ENCODE measurements around the gene NLRC5.

The NLRC5 gene

GRCh38 chr16:57127037-57127763 lies 137.8 kb downstream of the NLRC5 start:
- no peak for DNase-seq

GRCh38 chr16:57127836-57128235 lies 138.5 kb downstream of the NLRC5 start:
- DNase-seq, result no peak

DNA sequence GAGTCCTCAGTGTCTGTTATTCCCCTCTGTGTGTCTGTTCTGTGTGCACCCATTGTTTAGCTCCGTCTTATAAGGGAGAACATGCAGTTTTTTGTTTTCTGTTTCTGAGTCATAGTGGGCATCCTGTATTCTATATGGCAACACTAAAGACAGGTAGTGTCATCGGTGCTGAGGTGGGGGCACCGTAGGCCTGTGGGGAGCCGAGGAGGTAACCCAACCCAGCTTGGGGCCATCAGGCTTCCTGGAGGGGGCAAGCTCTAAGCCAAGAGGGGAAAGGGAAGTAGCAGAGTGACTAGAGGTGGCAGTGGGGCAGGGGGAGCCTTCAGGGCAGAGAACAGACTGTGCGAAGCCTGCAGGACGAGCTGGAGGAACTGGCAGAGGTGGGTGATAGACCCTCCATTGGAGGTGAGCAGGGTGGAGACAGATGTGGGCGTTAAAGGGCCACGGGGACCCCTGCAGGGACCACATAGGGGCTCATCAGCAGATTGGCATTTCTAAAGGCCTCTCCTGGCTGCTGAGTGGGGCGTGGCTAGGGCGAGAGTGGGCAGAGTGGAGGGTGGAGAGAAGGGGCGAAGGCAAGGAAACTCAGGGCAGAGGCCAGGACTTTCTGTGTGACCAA lies 139.5 kb downstream of the NLRC5 start:
- no peak for DNase-seq

GRCh38 chr16:57130950-57131321 lies 141.6 kb downstream of the NLRC5 start:
- DNase-seq, result no peak

DNA sequence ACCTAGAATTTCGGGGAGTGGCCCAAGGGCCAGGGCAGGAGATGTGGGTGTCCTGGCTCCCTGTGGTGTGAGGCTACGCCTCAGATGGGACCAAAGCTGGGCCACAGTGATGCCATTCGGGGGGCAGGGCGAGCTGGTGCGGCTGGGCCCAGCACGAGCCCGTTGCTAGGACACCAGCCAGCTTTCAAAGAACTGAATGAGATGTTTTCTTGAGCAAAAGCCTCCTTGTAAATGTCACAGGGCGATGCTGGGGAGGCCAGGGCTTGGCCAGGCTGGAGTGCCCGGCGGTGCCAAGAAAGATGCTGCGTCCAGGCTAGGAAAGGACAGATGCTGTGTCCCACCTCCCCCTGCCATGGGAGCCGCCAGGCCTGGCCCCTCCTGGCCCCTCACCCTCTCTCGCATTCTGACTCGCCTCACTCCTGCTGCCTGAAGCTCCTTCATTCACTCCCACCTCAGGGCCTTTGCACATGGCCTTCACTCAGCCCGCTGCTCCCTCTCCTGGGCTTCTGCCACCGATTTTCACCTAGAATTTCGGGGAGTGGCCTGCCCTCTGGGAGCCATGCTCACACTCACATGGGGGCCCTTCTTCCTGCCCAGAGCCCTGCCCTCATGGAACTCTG lies 142.1 kb downstream of the NLRC5 start:
- no peak for DNase-seq

- DNase-seq, result no peak
Measured at GRCh38 chr16:57132470-57132869, 143.1 kb downstream of the NLRC5 start.

GRCh38 chr16:57133031-57133430 lies 143.7 kb downstream of the NLRC5 start:
- DNase-seq, result no peak

Data from fibroblast of skin of abdomen (primary cell).